Effector CD4-positive, alpha-beta T cell (primary cell): Measurements from ENCODE around the gene SORL1.
"Not testable (repeated sequence)": the region's sequence is repeated elsewhere in the genome, so short reads cannot be mapped to it uniquely, and the experiment has no call there.

Experiments
- DNase-seq: peaks from one replicate; pipeline ENCODE4 v3.0.0-alpha.2; 2020

The SORL1 gene

GRCh38 chr11:121636081-121636799 is 184.1 kb downstream of the SORL1 start:
- DNase-seq, result no peak

- no peak for DNase-seq
Measured at GRCh38 chr11:121636800-121637176, 184.7 kb downstream of the SORL1 start.

DNA sequence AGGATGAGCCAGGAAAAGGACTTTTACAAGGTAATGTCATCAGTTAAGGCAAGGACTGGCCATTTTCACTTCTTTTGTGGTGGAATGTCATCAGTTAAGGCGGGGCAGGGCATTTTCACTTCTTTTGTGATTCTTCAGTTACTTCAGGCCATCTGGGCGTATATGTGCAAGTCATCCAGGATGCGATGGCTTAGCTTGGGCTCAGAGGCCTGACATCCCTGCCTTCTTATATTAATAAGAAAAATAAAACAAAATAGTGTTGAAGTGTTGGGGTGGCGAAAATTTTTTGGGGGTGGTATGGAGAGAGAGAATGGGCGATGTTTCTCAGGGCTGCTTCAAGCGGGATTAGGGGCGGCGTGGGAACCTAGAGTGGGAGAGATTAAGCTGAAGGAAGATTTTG is 185.5 kb downstream of the SORL1 start:
- not testable (repeated sequence) for DNase-seq

DNA sequence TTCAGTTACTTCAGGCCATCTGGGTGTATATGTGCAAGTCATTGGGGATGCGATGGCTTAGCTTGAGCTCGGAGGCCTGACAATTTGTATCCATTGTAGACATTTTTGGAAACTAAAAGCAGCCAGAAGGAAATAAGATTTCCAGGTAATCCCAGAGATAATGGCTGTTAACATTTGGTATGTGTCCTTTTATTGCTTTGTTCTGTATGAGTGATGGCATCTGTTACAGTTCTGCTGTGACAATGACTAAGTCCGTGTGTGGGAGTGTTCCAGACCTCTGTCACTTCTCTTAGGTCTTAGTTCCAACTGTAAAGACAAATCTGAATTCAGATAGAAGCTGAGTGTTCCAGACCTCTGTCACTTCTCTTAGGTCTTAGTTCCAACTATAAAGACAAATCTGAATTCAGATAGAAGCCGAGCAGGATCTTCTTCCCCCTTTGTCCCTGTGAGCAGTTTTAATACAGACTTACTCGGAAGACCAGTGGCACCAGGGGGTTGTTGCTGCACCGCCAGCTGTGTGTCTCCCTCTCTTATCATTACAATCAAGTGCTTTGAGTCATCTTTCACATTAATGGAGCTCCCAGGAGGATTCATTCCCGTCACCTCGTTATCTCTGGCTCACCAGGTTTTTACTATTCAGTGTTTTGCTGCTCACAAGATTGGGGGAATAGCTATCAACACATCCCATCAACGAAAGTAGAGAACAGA is 191.5 kb downstream of the SORL1 start:
- DNase-seq, result no peak

DNA sequence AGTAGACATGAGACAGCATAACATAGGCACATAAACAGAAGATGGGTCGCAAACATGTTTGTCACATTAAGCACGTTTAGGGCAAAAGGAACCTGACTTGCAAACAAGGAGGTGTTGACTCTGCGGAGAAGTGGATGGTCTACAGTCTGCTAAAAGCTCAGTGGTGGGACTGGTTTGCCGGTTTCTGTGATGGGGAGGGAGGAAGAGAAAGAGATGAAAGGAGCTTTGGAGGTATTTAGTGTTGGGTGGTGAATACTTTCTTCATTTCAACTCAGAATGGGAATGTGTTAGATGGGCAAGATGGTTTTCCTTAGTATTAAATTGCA is 192.0 kb downstream of the SORL1 start:
- DNase-seq, result no peak

GRCh38 chr11:121645001-121645400 is 192.9 kb downstream of the SORL1 start:
- DNase-seq, result no peak

- no peak for DNase-seq
Measured at GRCh38 chr11:121645596-121645995, 193.5 kb downstream of the SORL1 start.

GRCh38 chr11:121648306-121648705 is 196.2 kb downstream of the SORL1 start:
- no peak for DNase-seq

GRCh38 chr11:121649798-121650197 is 197.7 kb downstream of the SORL1 start:
- no peak for DNase-seq

GRCh38 chr11:121650351-121651256 is 198.5 kb downstream of the SORL1 start:
- DNase-seq, result no peak

GRCh38 chr11:121651257-121651605 is 199.1 kb downstream of the SORL1 start:
- no peak for DNase-seq

DNA sequence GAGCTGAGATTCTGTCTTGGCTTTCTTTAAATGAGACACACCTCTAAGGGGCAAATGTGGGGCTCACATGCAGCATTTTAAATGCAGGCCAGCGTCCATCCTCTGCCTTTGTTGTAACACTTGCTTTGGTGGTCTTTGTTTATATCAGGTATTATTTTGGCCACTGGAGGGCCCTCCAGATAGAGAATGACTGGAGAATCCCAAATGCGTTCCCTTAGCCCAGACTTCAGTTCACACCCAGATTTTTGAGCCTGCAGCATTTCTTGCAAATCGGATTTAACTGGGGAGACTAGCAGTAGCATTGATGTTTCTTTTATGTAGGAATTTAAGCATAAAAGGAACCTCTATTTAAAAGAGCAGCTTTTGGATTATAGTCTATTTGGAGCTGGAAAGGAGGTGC is 200.9 kb downstream of the SORL1 start:
- no peak for DNase-seq

GRCh38 chr11:121654259-121654842 is 202.2 kb downstream of the SORL1 start:
- DNase-seq, result no peak

GRCh38 chr11:121654843-121655536 is 202.9 kb downstream of the SORL1 start:
- DNase-seq, result no peak

- DNase-seq, result peak; percentile 37
Measured at GRCh38 chr11:121655537-121656327, 203.6 kb downstream of the SORL1 start.

GRCh38 chr11:121656328-121657090 is 204.4 kb downstream of the SORL1 start:
- no peak for DNase-seq

GRCh38 chr11:121657146-121657545 is 205.0 kb downstream of the SORL1 start:
- DNase-seq, result no peak

DNA sequence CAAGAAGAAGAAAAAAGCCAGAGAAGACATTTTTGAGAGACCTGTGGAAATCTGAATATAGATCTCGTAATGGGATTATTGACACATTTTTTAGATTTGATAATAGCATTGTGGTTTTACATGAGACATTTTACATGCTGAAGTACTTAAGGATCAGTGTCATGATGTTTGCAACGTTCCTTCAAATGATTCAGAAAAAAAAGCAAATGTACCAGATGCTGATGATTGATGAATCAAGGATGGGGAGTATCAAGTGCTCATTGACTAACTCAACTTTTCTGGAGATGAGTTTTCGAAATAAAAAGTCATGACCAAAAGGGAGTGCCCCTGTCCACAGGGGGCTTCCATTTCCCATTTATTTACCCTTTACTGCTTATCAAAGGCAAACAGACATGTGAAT is 207.7 kb downstream of the SORL1 start:
- no peak for DNase-seq

- DNase-seq, result no peak
Measured at GRCh38 chr11:121661880-121662486, 209.9 kb downstream of the SORL1 start.

GRCh38 chr11:121664144-121664543 is 212.0 kb downstream of the SORL1 start:
- no peak for DNase-seq
